DOHH2 (cell line): ENCODE measurements around the gene RABGAP1L.

Experiments
- EZH2phosphoT487 ChIP-seq: fragments of 200-600 bp; sonication (generic); IDR thresholded peaks from 2 replicates; pipeline ENCODE4 v1.6.1; 2017; ENCODE audit warnings: borderline replicate concordance, mild to moderate bottlenecking, antibody characterized with exemption, low read length, moderate library complexity, mixed read lengths
- TF ChIP-seq, protein P1 (sequence below): fragments of 200-600 bp; sonication (generic); IDR thresholded peaks from one replicate; pipeline ENCODE4 v1.5.1; 2014; ENCODE audit warnings: antibody characterized with exemption, mild to moderate bottlenecking, low read depth, low read length; ENCODE audit not compliant: poor library complexity, severe bottlenecking

DNA sequence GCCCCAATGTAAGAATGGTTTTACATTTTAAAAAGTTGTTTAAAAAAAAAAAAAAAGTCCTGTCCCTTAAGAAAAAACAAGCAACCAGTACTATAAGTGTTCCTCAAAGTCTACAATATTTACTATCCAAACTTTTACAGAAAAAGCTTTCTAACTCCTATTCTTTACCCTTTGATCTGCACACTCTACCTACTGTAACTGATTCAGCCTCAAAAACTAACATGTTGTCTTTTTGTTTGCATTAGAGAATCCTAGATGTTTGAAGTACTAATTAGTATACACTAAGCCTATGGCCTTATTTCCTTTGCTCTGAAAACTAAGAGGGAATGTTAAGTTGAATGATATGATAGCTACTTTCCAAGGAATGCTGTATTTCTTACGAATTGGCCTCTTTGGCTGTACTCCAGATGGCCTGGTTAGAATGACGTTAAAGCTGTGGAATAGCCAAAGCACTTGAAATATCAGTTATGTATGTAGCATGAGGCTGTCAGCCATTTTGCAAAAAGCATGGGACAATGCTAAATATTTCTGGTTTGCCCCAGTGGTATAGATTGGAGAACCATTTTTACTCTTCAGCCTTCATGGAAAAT, 523.2 kb downstream of the RABGAP1L start:
- TF ChIP-seq EZH2phosphoT487 = no peak
- TF ChIP-seq, protein P1, sequence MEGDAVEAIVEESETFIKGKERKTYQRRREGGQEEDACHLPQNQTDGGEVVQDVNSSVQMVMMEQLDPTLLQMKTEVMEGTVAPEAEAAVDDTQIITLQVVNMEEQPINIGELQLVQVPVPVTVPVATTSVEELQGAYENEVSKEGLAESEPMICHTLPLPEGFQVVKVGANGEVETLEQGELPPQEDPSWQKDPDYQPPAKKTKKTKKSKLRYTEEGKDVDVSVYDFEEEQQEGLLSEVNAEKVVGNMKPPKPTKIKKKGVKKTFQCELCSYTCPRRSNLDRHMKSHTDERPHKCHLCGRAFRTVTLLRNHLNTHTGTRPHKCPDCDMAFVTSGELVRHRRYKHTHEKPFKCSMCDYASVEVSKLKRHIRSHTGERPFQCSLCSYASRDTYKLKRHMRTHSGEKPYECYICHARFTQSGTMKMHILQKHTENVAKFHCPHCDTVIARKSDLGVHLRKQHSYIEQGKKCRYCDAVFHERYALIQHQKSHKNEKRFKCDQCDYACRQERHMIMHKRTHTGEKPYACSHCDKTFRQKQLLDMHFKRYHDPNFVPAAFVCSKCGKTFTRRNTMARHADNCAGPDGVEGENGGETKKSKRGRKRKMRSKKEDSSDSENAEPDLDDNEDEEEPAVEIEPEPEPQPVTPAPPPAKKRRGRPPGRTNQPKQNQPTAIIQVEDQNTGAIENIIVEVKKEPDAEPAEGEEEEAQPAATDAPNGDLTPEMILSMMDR = no peak
